IMR-90 (cell line): Measurements from ENCODE around the gene XRN1. TPM values are rescaled to one million over a fixed set of nuclear protein-coding genes. Genes with fewer than 3 reads are reported as not detected.

Experiments
- ATAC-seq: fragments of 200-7000 bp; cut with Tn5 transposase; 2 replicates; pipeline ENCODE4 v1.9.1; 2020; ENCODE audit warnings: low read depth, mild to moderate bottlenecking, moderate library complexity
- BruUV-seq: library from RNA; stranded (reverse); fragments of 400-500 nt; replicated peaks from 2 replicates; lab custom pipeline; 2021; lab: Mats Ljungman, UMichigan
- CTCF ChIA-PET: fragments of 300-600 bp; formaldehyde crosslinking; extraction: SDS; loops from one replicate; lab custom pipeline; 2021; ENCODE audit warnings: antibody characterized with exemption; lab: Yijun Ruan, JAX
- POLR2A ChIA-PET: fragments of 300-600 bp; sonication (Branson Sonifier 250); formaldehyde crosslinking; loops from one replicate; lab custom pipeline; 2022; ENCODE audit warnings: antibody characterized with exemption; ENCODE audit not compliant: unreplicated experiment; lab: Charles Lee
- DNase-seq: peaks from one replicate; pipeline ENCODE4 v3.0.0; 2013
- H2AFZ ChIP-seq: replicated peaks from 2 replicates; pipeline ENCODE3; 2013; ENCODE audit warnings: low read length, mild to moderate bottlenecking; ENCODE audit not compliant: poor library complexity
- H2AK5ac ChIP-seq: 2 replicates; pipeline ENCODE4 v1.6.1; 2013; ENCODE audit warnings: low read depth, low read length, inconsistent platforms
- H2AK9ac ChIP-seq: replicated peaks from 2 replicates; pipeline ENCODE3; 2013; ENCODE audit warnings: mild to moderate bottlenecking, low read depth, low read length, moderate library complexity; ENCODE audit not compliant: poor library complexity
- H2BK120ac ChIP-seq: 2 replicates; pipeline ENCODE4 v1.6.1; 2013; ENCODE audit warnings: low read depth, low read length, inconsistent platforms
- H2BK15ac ChIP-seq: 3 replicates; pipeline ENCODE4 v1.6.1; 2013; ENCODE audit warnings: low read depth, low read length, inconsistent platforms
- H2BK20ac ChIP-seq: 2 replicates; pipeline ENCODE4 v1.6.1; 2013; ENCODE audit warnings: low read depth, mild to moderate bottlenecking, inconsistent platforms, low read length, moderate library complexity
- H2BK5ac ChIP-seq: 2 replicates; pipeline ENCODE4 v1.6.1; 2013; ENCODE audit warnings: mild to moderate bottlenecking, low read depth, low read length, inconsistent platforms; ENCODE audit not compliant: poor library complexity, severe bottlenecking
- H3K14ac ChIP-seq: replicated peaks from 2 replicates; pipeline ENCODE4 v1.6.1; 2013; ENCODE audit warnings: low read depth, low read length, inconsistent platforms
- H3K18ac ChIP-seq: 2 replicates; pipeline ENCODE4 v1.6.1; 2013; ENCODE audit warnings: low read depth, low read length, control low read depth
- H3K23ac ChIP-seq: 2 replicates; pipeline ENCODE4 v1.6.1; 2013; ENCODE audit warnings: low read depth, low read length, inconsistent platforms
- H3K27ac ChIP-seq: 2 replicates; pipeline ENCODE4 v1.5.1; 2013; ENCODE audit warnings: mild to moderate bottlenecking, control low read depth, low read length; ENCODE audit not compliant: insufficient read depth
- H3K27me3 ChIP-seq: 2 replicates; pipeline ENCODE4 v1.6.1; 2013; ENCODE audit warnings: low read length; ENCODE audit not compliant: control insufficient read depth, insufficient read depth
- H3K36me3 ChIP-seq: 2 replicates; pipeline ENCODE4 v1.6.1; 2013; ENCODE audit warnings: low read length, mixed read lengths; ENCODE audit not compliant: control insufficient read depth, insufficient read depth
- H3K4ac ChIP-seq: 2 replicates; pipeline ENCODE4 v1.6.1; 2013; ENCODE audit warnings: low read depth, low read length, inconsistent platforms
- H3K4me1 ChIP-seq: 2 replicates; pipeline ENCODE4 v1.6.1; 2013; ENCODE audit warnings: low read length, mixed read lengths; ENCODE audit not compliant: control insufficient read depth, insufficient read depth
- H3K4me2 ChIP-seq: 2 replicates; pipeline ENCODE4 v1.6.1; 2013; ENCODE audit warnings: low read depth, mild to moderate bottlenecking, control low read depth, low read length, moderate library complexity
- H3K4me3 ChIP-seq: 2 replicates; pipeline ENCODE4 v1.5.1; 2013; ENCODE audit warnings: low read depth, mild to moderate bottlenecking, control low read depth, low read length, moderate library complexity; ENCODE audit not compliant: insufficient read depth
- H3K56ac ChIP-seq: 2 replicates; pipeline ENCODE4 v1.6.1; 2013; ENCODE audit warnings: low read length, inconsistent platforms; ENCODE audit not compliant: insufficient read depth; ENCODE audit errors: extremely low read depth
- H3K79me1 ChIP-seq, 2 experiments: 2 replicates each; pipeline ENCODE4 v1.6.1; 2013; ENCODE audit warnings: low read length in 2 of 2, inconsistent platforms in 1 of 2, low read depth in 1 of 2
- H3K9ac ChIP-seq: 2 replicates; pipeline ENCODE4 v1.6.1; 2013; ENCODE audit warnings: low read depth, low read length, control low read depth
- H3K9me1 ChIP-seq: 2 replicates; pipeline ENCODE4 v1.6.1; 2013; ENCODE audit warnings: low read length, inconsistent platforms; ENCODE audit not compliant: insufficient read depth
- H3K9me3 ChIP-seq: 2 replicates; pipeline ENCODE4 v1.6.1; 2013; ENCODE audit warnings: low read length; ENCODE audit not compliant: control insufficient read depth, insufficient read depth
- H4K20me1 ChIP-seq: 2 replicates; pipeline ENCODE4 v1.6.1; 2013; ENCODE audit warnings: low read length, inconsistent platforms; ENCODE audit not compliant: insufficient read depth
- H4K5ac ChIP-seq: 2 replicates; pipeline ENCODE4 v1.6.1; 2013; ENCODE audit warnings: mild to moderate bottlenecking, low read depth, low read length, control low read depth
- H4K8ac ChIP-seq, 2 experiments: 2 replicates each; pipeline ENCODE4 v1.6.1; 2013; ENCODE audit warnings: low read depth in 2 of 2, low read length in 2 of 2, control low read depth in 1 of 2, inconsistent platforms in 1 of 2
- H4K91ac ChIP-seq: 2 replicates; pipeline ENCODE4 v1.6.1; 2013; ENCODE audit warnings: low read depth, low read length, inconsistent platforms; ENCODE audit not compliant: insufficient read depth
- BHLHE40 ChIP-seq: fragments of 150-350 bp; IDR thresholded peaks from 2 replicates; pipeline ENCODE4 v1.6.1; 2016; ENCODE audit warnings: mild to moderate bottlenecking, low read depth, low read length
- CEBPB ChIP-seq: IDR thresholded peaks from 2 replicates; pipeline ENCODE4 v1.6.1; 2012; ENCODE audit warnings: low read depth, low read length, improper control_type of control experiment
- CHD1 ChIP-seq: IDR thresholded peaks from 2 replicates; pipeline ENCODE4 v1.6.1; 2012; ENCODE audit warnings: low read depth, low read length, improper control_type of control experiment
- FOS ChIP-seq: fragments of 150-350 bp; IDR thresholded peaks from 2 replicates; pipeline ENCODE4 v1.6.1; 2016; ENCODE audit warnings: low read depth, low read length
- MAFK ChIP-seq: IDR thresholded peaks from 2 replicates; pipeline ENCODE4 v1.6.1; 2012; ENCODE audit warnings: low read depth, low read length, improper control_type of control experiment
- MAZ ChIP-seq: IDR thresholded peaks from 2 replicates; pipeline ENCODE4 v1.6.1; 2012; ENCODE audit warnings: low read depth, mild to moderate bottlenecking, low read length, improper control_type of control experiment, moderate library complexity, borderline replicate concordance
- MXI1 ChIP-seq: IDR thresholded peaks from 2 replicates; pipeline ENCODE4 v1.6.1; 2012; ENCODE audit warnings: low read depth, mild to moderate bottlenecking, low read length, moderate library complexity, borderline replicate concordance
- NFE2L2 ChIP-seq: fragments of 150-350 bp; IDR thresholded peaks from 2 replicates; pipeline ENCODE4 v1.6.1; 2016; ENCODE audit warnings: low read depth, mild to moderate bottlenecking, low read length
- POLR2A ChIP-seq: IDR thresholded peaks from 2 replicates; pipeline ENCODE4 v1.6.1; 2012; ENCODE audit warnings: mild to moderate bottlenecking, low read depth, low read length
- RAD21 ChIP-seq: IDR thresholded peaks from 2 replicates; pipeline ENCODE4 v1.6.1; 2012; ENCODE audit warnings: low read length, improper control_type of control experiment
- RCOR1 ChIP-seq: IDR thresholded peaks from 2 replicates; pipeline ENCODE4 v1.6.1; 2012; ENCODE audit warnings: mild to moderate bottlenecking, low read length, improper control_type of control experiment; ENCODE audit not compliant: insufficient replicate concordance
- RFX5 ChIP-seq: IDR thresholded peaks from 2 replicates; pipeline ENCODE4 v1.8.0; 2012; ENCODE audit warnings: low read depth, mild to moderate bottlenecking, low read length, moderate library complexity
- WGBS, 2 experiments: methylation state at CpG; one replicate each; pipeline versions ENCODE4 v1.1.5 to v1.1.7; 2013; ENCODE audit warnings: missing lambda C conversion rate in 2 of 2; ENCODE audit not compliant: insufficient read length in 1 of 2; ENCODE audit errors: extremely low coverage in 2 of 2; 5-methylcytosine and 5-hydroxymethylcytosine counted together
- dilution Hi-C: fragments of 300-500 bp; cut with HindIII; formaldehyde crosslinking; loops from one replicate; pipeline ENCODE4 v1.14.3; 2018; ENCODE audit warnings: low sequenced_read_pairs; ENCODE audit not compliant: unreplicated experiment
- in situ Hi-C: fragments of 300-500 bp; cut with MboI; formaldehyde crosslinking; loops from 3 replicates; pipeline ENCODE4 v1.14.3; 2019; ENCODE audit warnings: low sequenced_read_pairs, inconsistent platforms, mixed read lengths
- intact Hi-C: fragments of 100-400 bp; cut with micrococcal nuclease; formaldehyde crosslinking; loops from 2 replicates; pipeline ENCODE4 v1.10.0; 2022
- polyA plus RNA-seq, 3 experiments: library from polyadenylated mRNA; depleted of rRNA; stranded (reverse); fragments of >200 nt; gene quantifications; 2 replicates each; pipeline ENCODE4 v1.2.3, GENCODE V29; 2012; ENCODE audit warnings: low replicate concordance in 1 of 3
- total RNA-seq: library from RNA; depleted of rRNA; stranded (reverse); fragments of >200 nt; gene quantifications from 2 replicates; pipeline ENCODE4 v1.2.3, GENCODE V29; 2012
- TF ChIP-seq, protein P1 (sequence below): fragments of 150-350 bp; IDR thresholded peaks from 2 replicates; pipeline ENCODE4 v1.6.1; 2016; ENCODE audit warnings: low read depth, mild to moderate bottlenecking, low read length, moderate library complexity, borderline replicate concordance
- TF ChIP-seq, protein P2 (sequence below): fragments of 150-350 bp; IDR thresholded peaks from 2 replicates; pipeline ENCODE4 v1.6.1; 2017; ENCODE audit warnings: mild to moderate bottlenecking, antibody characterized with exemption, low read length, low read depth
- TF ChIP-seq, protein P3 (sequence below): conservative IDR thresholded peaks from 2 replicates; pipeline ENCODE4 v1.5.1; 2012; ENCODE audit warnings: mild to moderate bottlenecking, low read depth, low read length, improper control_type of control experiment

The XRN1 gene
- total and polyA plus RNA-seq, 2 of the 4 experiments (the other 2 are of a cell fraction): 6.0 to 21.5 TPM

DNA sequence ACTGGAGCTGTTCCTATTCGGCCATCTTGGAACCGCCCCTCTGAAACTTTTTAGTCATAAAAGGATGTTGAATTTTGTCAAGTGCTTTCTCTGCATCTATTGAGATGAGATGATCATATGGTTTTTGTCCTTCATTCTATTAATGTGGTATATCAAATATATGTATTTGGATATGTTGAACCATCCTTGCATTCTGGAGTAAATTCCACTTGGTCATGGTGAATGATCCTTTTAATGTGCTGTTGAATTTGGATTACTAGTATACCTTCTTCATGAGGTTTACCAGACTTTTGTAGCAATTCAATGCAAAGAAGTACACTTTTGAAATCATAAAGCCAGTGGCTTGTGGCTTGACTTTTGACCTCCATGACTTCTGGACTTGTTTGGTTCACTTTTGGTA is 33.4 kb upstream of the XRN1 start:
- Histone ChIP-seq H4K5ac (no peak overlapping the region), H3K18ac (no peak overlapping the region), H2BK15ac (no peak overlapping the region), H3K9ac (no peak overlapping the region), H3K36me3 (peaks cover 12% of the 10 kb centered on the region), H3K23ac (no peak overlapping the region), H3K27me3 (no peaks in the 10 kb centered on the region), H3K9me3 (peaks cover 12% of the 10 kb centered on the region), H3K56ac (no peak overlapping the region), H4K8ac (no peak overlapping the region), H2AK5ac (no peak overlapping the region), H4K91ac (no peak overlapping the region), H3K79me1 (no peaks in the 10 kb centered on the region), H4K20me1 (no peaks in the 10 kb centered on the region), H3K9me1 (no peaks in the 10 kb centered on the region), H2BK120ac (no peak overlapping the region), H3K4me3 (no peak overlapping the region), H3K27ac (no peak overlapping the region), H3K4me2 (no peak overlapping the region), H2BK5ac (no peak overlapping the region), H3K14ac (no peak overlapping the region), H2AFZ (no peak overlapping the region), H2AK9ac (no peak overlapping the region), H2BK20ac (no peak overlapping the region), H3K4me1 (no peaks in the 10 kb centered on the region), H3K4ac (no peak overlapping the region)
- BruUV-seq: no TSS peak
- TF ChIP-seq, protein P1, sequence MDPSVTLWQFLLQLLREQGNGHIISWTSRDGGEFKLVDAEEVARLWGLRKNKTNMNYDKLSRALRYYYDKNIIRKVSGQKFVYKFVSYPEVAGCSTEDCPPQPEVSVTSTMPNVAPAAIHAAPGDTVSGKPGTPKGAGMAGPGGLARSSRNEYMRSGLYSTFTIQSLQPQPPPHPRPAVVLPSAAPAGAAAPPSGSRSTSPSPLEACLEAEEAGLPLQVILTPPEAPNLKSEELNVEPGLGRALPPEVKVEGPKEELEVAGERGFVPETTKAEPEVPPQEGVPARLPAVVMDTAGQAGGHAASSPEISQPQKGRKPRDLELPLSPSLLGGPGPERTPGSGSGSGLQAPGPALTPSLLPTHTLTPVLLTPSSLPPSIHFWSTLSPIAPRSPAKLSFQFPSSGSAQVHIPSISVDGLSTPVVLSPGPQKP: no peak
- TF ChIP-seq MAZ: no peak
- no peak for TF ChIP-seq CEBPB
- no peak for TF ChIP-seq BHLHE40
- no peak for TF ChIP-seq RCOR1
- no peak for TF ChIP-seq MXI1
- TF ChIP-seq, protein P2, sequence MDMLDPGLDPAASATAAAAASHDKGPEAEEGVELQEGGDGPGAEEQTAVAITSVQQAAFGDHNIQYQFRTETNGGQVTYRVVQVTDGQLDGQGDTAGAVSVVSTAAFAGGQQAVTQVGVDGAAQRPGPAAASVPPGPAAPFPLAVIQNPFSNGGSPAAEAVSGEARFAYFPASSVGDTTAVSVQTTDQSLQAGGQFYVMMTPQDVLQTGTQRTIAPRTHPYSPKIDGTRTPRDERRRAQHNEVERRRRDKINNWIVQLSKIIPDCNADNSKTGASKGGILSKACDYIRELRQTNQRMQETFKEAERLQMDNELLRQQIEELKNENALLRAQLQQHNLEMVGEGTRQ: no peak
- TF ChIP-seq FOS: no peak
- no peak for TF ChIP-seq MAFK
- TF ChIP-seq POLR2A: no peak
- no peak for TF ChIP-seq CHD1
- no peak for TF ChIP-seq NFE2L2
- TF ChIP-seq, protein P3, sequence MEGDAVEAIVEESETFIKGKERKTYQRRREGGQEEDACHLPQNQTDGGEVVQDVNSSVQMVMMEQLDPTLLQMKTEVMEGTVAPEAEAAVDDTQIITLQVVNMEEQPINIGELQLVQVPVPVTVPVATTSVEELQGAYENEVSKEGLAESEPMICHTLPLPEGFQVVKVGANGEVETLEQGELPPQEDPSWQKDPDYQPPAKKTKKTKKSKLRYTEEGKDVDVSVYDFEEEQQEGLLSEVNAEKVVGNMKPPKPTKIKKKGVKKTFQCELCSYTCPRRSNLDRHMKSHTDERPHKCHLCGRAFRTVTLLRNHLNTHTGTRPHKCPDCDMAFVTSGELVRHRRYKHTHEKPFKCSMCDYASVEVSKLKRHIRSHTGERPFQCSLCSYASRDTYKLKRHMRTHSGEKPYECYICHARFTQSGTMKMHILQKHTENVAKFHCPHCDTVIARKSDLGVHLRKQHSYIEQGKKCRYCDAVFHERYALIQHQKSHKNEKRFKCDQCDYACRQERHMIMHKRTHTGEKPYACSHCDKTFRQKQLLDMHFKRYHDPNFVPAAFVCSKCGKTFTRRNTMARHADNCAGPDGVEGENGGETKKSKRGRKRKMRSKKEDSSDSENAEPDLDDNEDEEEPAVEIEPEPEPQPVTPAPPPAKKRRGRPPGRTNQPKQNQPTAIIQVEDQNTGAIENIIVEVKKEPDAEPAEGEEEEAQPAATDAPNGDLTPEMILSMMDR: no peak
- no peak for TF ChIP-seq RFX5
- no peak for TF ChIP-seq RAD21
- WGBS, 2 experiments: no CpG with 5 or more reads among the region's 2 CpGs
- POLR2A ChIA-PET: no interaction called here
- CTCF ChIA-PET: no interaction called here
- DNase-seq: no peak
- in situ Hi-C loops: no loop called here
- dilution Hi-C loops: no loop called here
- no peak for ATAC-seq
- intact Hi-C loops: no loop called here
